ENCODE data around the gene L3MBTL4. TPM values are rescaled to one million over a fixed set of nuclear protein-coding genes. Genes with fewer than 3 reads are reported as not detected.

L3MBTL4 gene
- total RNA-seq, 2 experiments from 2014 or later: 0.19 to 0.47 TPM

- peaks cover 0 to 5% of the 10 kb centered on the region in 2 experiments for H3K27me3 ChIP-seq (ENCODE audit: control insufficient read depth in 1 of 2, insufficient read depth in 2 of 2, low read length in 2 of 2)
- ATAC-seq (ENCODE audit: poor library complexity) (no peak), DNase-seq (no peak)
- no peaks in the 10 kb centered on the region for H3K9me3 Mint-ChIP-seq
- H3K36me3 Mint-ChIP-seq (ENCODE audit: low read depth): no peaks in the 10 kb centered on the region
- no peak overlapping the region for H3K4me3 ChIP-seq (ENCODE audit: low read length)
- H3K27ac Mint-ChIP-seq: no peak overlapping the region
- ChIA-PET POLR2A (no interaction called here), CTCF (no interaction called here)
- no peaks in the 10 kb centered on the region for H3K4me1 ChIP-seq (ENCODE audit: insufficient read depth, low read length)
- H3K9me3 ChIP-seq (ENCODE audit: control insufficient read depth in 1 of 2, insufficient read depth in 1 of 2, low read length in 2 of 2): peaks cover 0 to 5% of the 10 kb centered on the region in 2 experiments
- TF ChIP-seq CTCF (IDR thresholded peaks at IDR 0.05): no peak
- no peaks in the 10 kb centered on the region for H3K4me1 Mint-ChIP-seq (ENCODE audit: low read depth)
- H3K36me3 ChIP-seq (ENCODE audit: insufficient read depth, low read length): no peaks in the 10 kb centered on the region
- no peak overlapping the region for H3K27ac ChIP-seq (ENCODE audit: low read depth in 1 of 2, low read length in 2 of 2)
- H3K27me3 Mint-ChIP-seq: no peaks in the 10 kb centered on the region
- intact Hi-C loops (cut with DNase I, micrococcal nuclease): no loop called here
- H3K4me3 Mint-ChIP-seq: no peak overlapping the region
Observed at GRCh38 chr18:5984245-5984644, 430.5 kb downstream of the L3MBTL4 start.

GRCh38 chr18:5983488-5983887 is 431.2 kb downstream of the L3MBTL4 start:
- peaks cover 0 to 5% of the 10 kb centered on the region in 2 experiments for H3K9me3 ChIP-seq (ENCODE audit: control insufficient read depth in 1 of 2, insufficient read depth in 1 of 2, low read length in 2 of 2)
- no peak overlapping the region for H3K27ac ChIP-seq (ENCODE audit: low read depth in 1 of 2, low read length in 2 of 2)
- no peaks in the 10 kb centered on the region for H3K27me3 Mint-ChIP-seq
- DNase-seq (no peak), ATAC-seq (ENCODE audit: poor library complexity) (no peak)
- no peak for TF ChIP-seq CTCF (IDR thresholded peaks at IDR 0.05)
- no peaks in the 10 kb centered on the region for H3K4me1 ChIP-seq (ENCODE audit: insufficient read depth, low read length)
- H3K4me1 Mint-ChIP-seq (ENCODE audit: low read depth): no peaks in the 10 kb centered on the region
- H3K9me3 Mint-ChIP-seq: no peaks in the 10 kb centered on the region
- intact Hi-C loops (cut with DNase I, micrococcal nuclease): no loop called here
- CTCF ChIA-PET: no interaction called here
- peaks cover 0 to 5% of the 10 kb centered on the region in 2 experiments for H3K27me3 ChIP-seq (ENCODE audit: control insufficient read depth in 1 of 2, insufficient read depth in 2 of 2, low read length in 2 of 2)
- H3K36me3 ChIP-seq (ENCODE audit: insufficient read depth, low read length): no peaks in the 10 kb centered on the region
- H3K27ac Mint-ChIP-seq: no peak overlapping the region
- H3K36me3 Mint-ChIP-seq (ENCODE audit: low read depth): no peaks in the 10 kb centered on the region
- POLR2A ChIA-PET: no interaction called here
- no peak overlapping the region for H3K4me3 ChIP-seq (ENCODE audit: low read length)
- no peak overlapping the region for H3K4me3 Mint-ChIP-seq

DNA sequence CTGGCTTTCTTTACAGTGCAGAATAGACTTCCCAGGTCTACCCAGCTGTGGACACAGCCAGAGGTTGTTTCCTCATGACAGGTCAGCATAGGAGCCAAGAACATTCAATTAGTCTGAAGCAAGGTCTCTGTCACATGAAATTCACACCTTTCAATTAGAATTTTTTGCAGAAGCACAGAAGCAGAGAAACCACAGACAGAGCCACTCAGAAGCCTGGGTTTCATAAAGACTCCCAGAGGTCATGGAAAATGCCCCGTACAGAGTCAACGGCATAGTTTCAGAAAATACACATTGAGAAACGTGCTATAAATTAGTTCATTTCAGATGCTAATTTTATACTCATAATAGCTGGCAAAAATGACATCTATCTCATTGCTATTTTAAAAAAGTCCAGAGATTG is 432.4 kb downstream of the L3MBTL4 start:
- CTCF ChIA-PET: no interaction called here
- Mint-ChIP-seq H3K27ac (no peak overlapping the region), H3K4me3 (no peak overlapping the region), H3K27me3 (no peaks in the 10 kb centered on the region), H3K9me3 (no peaks in the 10 kb centered on the region), H3K4me1 (ENCODE audit: low read depth) (no peaks in the 10 kb centered on the region), H3K36me3 (ENCODE audit: low read depth) (no peaks in the 10 kb centered on the region)
- Histone ChIP-seq H3K4me3 (ENCODE audit: low read length) (no peak overlapping the region), H3K36me3 (ENCODE audit: insufficient read depth, low read length) (no peaks in the 10 kb centered on the region), H3K27me3 (ENCODE audit: control insufficient read depth in 1 of 2, insufficient read depth in 2 of 2, low read length in 2 of 2) (peaks cover 0 to 5% of the 10 kb centered on the region in 2 experiments), H3K27ac (ENCODE audit: low read depth in 1 of 2, low read length in 2 of 2) (no peak overlapping the region), H3K4me1 (ENCODE audit: insufficient read depth, low read length) (no peaks in the 10 kb centered on the region), H3K9me3 (ENCODE audit: control insufficient read depth in 1 of 2, insufficient read depth in 1 of 2, low read length in 2 of 2) (peaks cover 0 to 5% of the 10 kb centered on the region in 2 experiments)
- POLR2A ChIA-PET: no interaction called here
- intact Hi-C loops (cut with DNase I, micrococcal nuclease): no loop called here
- DNase-seq: no peak
- no peak for TF ChIP-seq CTCF (IDR thresholded peaks at IDR 0.05)
- no peak for ATAC-seq (ENCODE audit: poor library complexity)
